ENCODE results near the gene HSD3B1. TPM values are rescaled to one million over a fixed set of nuclear protein-coding genes. Genes with fewer than 3 reads are reported as not detected.

Gene HSD3B1
- total RNA-seq, 2 experiments from 2014 or later = not detected

- Histone ChIP-seq H3K27me3 (ENCODE audit: control insufficient read depth in 1 of 2, insufficient read depth in 2 of 2, low read length in 2 of 2) (no peaks in the 10 kb centered on the region), H3K36me3 (ENCODE audit: insufficient read depth, low read length) (no peaks in the 10 kb centered on the region), H3K9me3 (ENCODE audit: control insufficient read depth in 1 of 2, insufficient read depth in 1 of 2, low read length in 2 of 2) (no peaks in the 10 kb centered on the region), H3K27ac (ENCODE audit: low read depth in 1 of 2, low read length in 2 of 2) (no peak overlapping the region), H3K4me1 (ENCODE audit: insufficient read depth, low read length) (no peaks in the 10 kb centered on the region), H3K4me3 (ENCODE audit: low read length) (no peak overlapping the region)
- Mint-ChIP-seq H3K4me1 (ENCODE audit: low read depth) (no peaks in the 10 kb centered on the region), H3K36me3 (ENCODE audit: low read depth) (no peaks in the 10 kb centered on the region), H3K27me3 (peaks cover 15% of the 10 kb centered on the region), H3K9me3 (no peaks in the 10 kb centered on the region), H3K4me3 (no peak overlapping the region), H3K27ac (no peak overlapping the region)
- TF ChIP-seq CTCF (IDR thresholded peaks at IDR 0.05) = no peak
- ATAC-seq (ENCODE audit: poor library complexity) = no peak
- POLR2A ChIA-PET = no interaction called here
- CTCF ChIA-PET = no interaction called here
- no peak for DNase-seq
- intact Hi-C loops (cut with DNase I, micrococcal nuclease) = no loop called here
These were observed 40.8 kb downstream of the HSD3B1 start for GRCh38 chr1:119547805-119548204.

GRCh38 chr1:119549719-119550132 lies 42.7 kb downstream of the HSD3B1 start:
- H3K27me3 ChIP-seq (ENCODE audit: control insufficient read depth in 1 of 2, insufficient read depth in 2 of 2, low read length in 2 of 2) = no peaks in the 10 kb centered on the region
- CTCF ChIA-PET = no interaction called here
- intact Hi-C loops (cut with DNase I, micrococcal nuclease) = no loop called here

GRCh38 chr1:119550381-119550780 lies 43.4 kb downstream of the HSD3B1 start:
- TF ChIP-seq CTCF (IDR thresholded peaks at IDR 0.05) = no peak
- no peaks in the 10 kb centered on the region for H3K9me3 ChIP-seq (ENCODE audit: control insufficient read depth in 1 of 2, insufficient read depth in 1 of 2, low read length in 2 of 2)
- H3K4me3 ChIP-seq (ENCODE audit: low read length) = no peak overlapping the region
- ATAC-seq (ENCODE audit: poor library complexity) (no peak), DNase-seq (no peak)
- H3K36me3 Mint-ChIP-seq (ENCODE audit: low read depth) = no peaks in the 10 kb centered on the region
- intact Hi-C loops (cut with DNase I, micrococcal nuclease) = no loop called here
- H3K27ac Mint-ChIP-seq = no peak overlapping the region
- no peaks in the 10 kb centered on the region for H3K27me3 ChIP-seq (ENCODE audit: control insufficient read depth in 1 of 2, insufficient read depth in 2 of 2, low read length in 2 of 2)
- ChIA-PET POLR2A (no interaction called here), CTCF (no interaction called here)
- no peak overlapping the region for H3K4me3 Mint-ChIP-seq
- H3K27ac ChIP-seq (ENCODE audit: low read depth in 1 of 2, low read length in 2 of 2) = no peak overlapping the region
- H3K36me3 ChIP-seq (ENCODE audit: insufficient read depth, low read length) = no peaks in the 10 kb centered on the region
- peaks cover 4% of the 10 kb centered on the region for H3K27me3 Mint-ChIP-seq
- H3K4me1 Mint-ChIP-seq (ENCODE audit: low read depth) = no peaks in the 10 kb centered on the region
- H3K9me3 Mint-ChIP-seq = no peaks in the 10 kb centered on the region
- no peaks in the 10 kb centered on the region for H3K4me1 ChIP-seq (ENCODE audit: insufficient read depth, low read length)

More at GRCh38 chr1:119549719-119550132, 42.7 kb downstream of the HSD3B1 start:
- Histone ChIP-seq H3K27ac (ENCODE audit: low read depth in 1 of 2, low read length in 2 of 2) (no peak overlapping the region), H3K9me3 (ENCODE audit: control insufficient read depth in 1 of 2, insufficient read depth in 1 of 2, low read length in 2 of 2) (no peaks in the 10 kb centered on the region), H3K4me1 (ENCODE audit: insufficient read depth, low read length) (no peaks in the 10 kb centered on the region), H3K36me3 (ENCODE audit: insufficient read depth, low read length) (no peaks in the 10 kb centered on the region), H3K4me3 (ENCODE audit: low read length) (no peak overlapping the region)
- no peak for TF ChIP-seq CTCF (IDR thresholded peaks at IDR 0.05)
- ATAC-seq (ENCODE audit: poor library complexity) (no peak), DNase-seq (peak in 3 of 14 experiments; percentile 11 to 42 (median 38))
- H3K36me3 Mint-ChIP-seq (ENCODE audit: low read depth) = no peaks in the 10 kb centered on the region
- H3K27me3 Mint-ChIP-seq = peaks cover 4% of the 10 kb centered on the region
- H3K4me1 Mint-ChIP-seq (ENCODE audit: low read depth) = no peaks in the 10 kb centered on the region
- POLR2A ChIA-PET = no interaction called here
- H3K4me3 Mint-ChIP-seq = no peak overlapping the region
- no peaks in the 10 kb centered on the region for H3K9me3 Mint-ChIP-seq
- H3K27ac Mint-ChIP-seq = no peak overlapping the region
